Gastrocnemius medialis (tissue), 4 donors: Measurements from ENCODE around the gene EXOC2. TPM values are rescaled to one million over a fixed set of nuclear protein-coding genes. Genes with fewer than 3 reads are reported as not detected.

Source experiments
- ATAC-seq, 2 donors: fragments of 150-250 bp; one replicate each; pipeline ENCODE4 v1.9.1; 2016
- DNase-seq, 2 donors: peaks; one replicate each; pipeline ENCODE4 v3.0.0-alpha.2; 2019
- H3K27ac ChIP-seq, 4 donors: fragments of 200-600 bp; sonication (generic); 1 replicate in 1 of 4; 2 replicates in 3 of 4; pipeline ENCODE4 v1.5.1; 2016 to 2018; ENCODE audit warnings: mild to moderate bottlenecking in 2 of 4, moderate library complexity in 1 of 4
- H3K27me3 ChIP-seq, 3 donors: fragments of 200-600 bp; sonication (generic) in 2 of 3; 1 replicate in 1 of 3; 2 replicates in 2 of 3; pipeline versions ENCODE4 v1.5.1 to v1.6.0; 2016 to 2019; ENCODE audit warnings: mild to moderate bottlenecking in 1 of 3, moderate library complexity in 1 of 3
- H3K36me3 ChIP-seq, 2 donors: fragments of 200-600 bp; sonication (generic) in 1 of 2; one replicate each; pipeline ENCODE4 v1.5.1; 2017 to 2018
- H3K4me1 ChIP-seq, 2 donors: fragments of 200-600 bp; sonication (generic) in 1 of 2; one replicate each; pipeline ENCODE4 v1.5.1; 2016 to 2017; ENCODE audit warnings: mild to moderate bottlenecking in 2 of 2
- H3K4me3 ChIP-seq, 4 donors: fragments of 200-600 bp; sonication (generic) in 3 of 4; 1 replicate in 1 of 4; 2 replicates in 3 of 4; pipeline ENCODE4 v1.5.1; 2016 to 2019; ENCODE audit warnings: mild to moderate bottlenecking in 2 of 4
- H3K9me3 ChIP-seq, 3 donors: fragments of 200-600 bp; sonication (generic) in 2 of 3; 1 replicate in 1 of 3; 2 replicates in 2 of 3; pipeline ENCODE4 v1.5.1; 2016 to 2019
- POLR2A ChIP-seq, 2 donors: fragments of 450-650 bp; IDR thresholded peaks; one replicate each; pipeline ENCODE4 v1.6.1; 2017; ENCODE audit warnings: antibody characterized with exemption in 2 of 2, mild to moderate bottlenecking in 2 of 2, moderate library complexity in 2 of 2
- in situ Hi-C, 4 donors: fragments of 200-750 bp; cut with MboI; loops; one replicate each; pipeline versions ENCODE4 v1.15.0 to v1.8.0; 2017; ENCODE audit warnings: low sequenced_read_pairs in 4 of 4
- intact Hi-C: fragments of 100-400 bp; cut with DNase I; formaldehyde crosslinking; loops from one replicate; pipeline ENCODE4 v1.15.1; 2023; ENCODE audit warnings: low total_unique reads
- total RNA-seq, 4 donors: library from RNA; depleted of rRNA; stranded (reverse); fragments of >200 nt; gene quantifications; one replicate each; pipeline versions ENCODE4 v1.1.0 to v1.2.3, GENCODE V29; 2016
- TF ChIP-seq, protein P1 (sequence below), 5 experiments: fragments of 450-650 bp in 3 of 5; fragments of 200-600 bp in 2 of 5; sonication (generic) in 2 of 5; IDR thresholded peaks in 4 of 5; conservative IDR thresholded peaks in 1 of 5; 1 replicate in 4 of 5; 2 replicates in 1 of 5; pipeline ENCODE4 v1.5.1; 2016 to 2019; ENCODE audit warnings: antibody characterized with exemption in 5 of 5, mild to moderate bottlenecking in 3 of 5, moderate library complexity in 3 of 5

EXOC2 gene
- total RNA-seq, 4 donors from 2014 or later: 12.6 to 16.4 (median 15.0) TPM

GRCh38 chr6:504446-504980 is 188.4 kb downstream of the EXOC2 start:
- ATAC-seq: no peak
- H3K4me1 ChIP-seq: no peaks in the 10 kb centered on the region
- TF ChIP-seq POLR2A (IDR thresholded peaks at IDR 0.05): no peak
- TF ChIP-seq, protein P1, sequence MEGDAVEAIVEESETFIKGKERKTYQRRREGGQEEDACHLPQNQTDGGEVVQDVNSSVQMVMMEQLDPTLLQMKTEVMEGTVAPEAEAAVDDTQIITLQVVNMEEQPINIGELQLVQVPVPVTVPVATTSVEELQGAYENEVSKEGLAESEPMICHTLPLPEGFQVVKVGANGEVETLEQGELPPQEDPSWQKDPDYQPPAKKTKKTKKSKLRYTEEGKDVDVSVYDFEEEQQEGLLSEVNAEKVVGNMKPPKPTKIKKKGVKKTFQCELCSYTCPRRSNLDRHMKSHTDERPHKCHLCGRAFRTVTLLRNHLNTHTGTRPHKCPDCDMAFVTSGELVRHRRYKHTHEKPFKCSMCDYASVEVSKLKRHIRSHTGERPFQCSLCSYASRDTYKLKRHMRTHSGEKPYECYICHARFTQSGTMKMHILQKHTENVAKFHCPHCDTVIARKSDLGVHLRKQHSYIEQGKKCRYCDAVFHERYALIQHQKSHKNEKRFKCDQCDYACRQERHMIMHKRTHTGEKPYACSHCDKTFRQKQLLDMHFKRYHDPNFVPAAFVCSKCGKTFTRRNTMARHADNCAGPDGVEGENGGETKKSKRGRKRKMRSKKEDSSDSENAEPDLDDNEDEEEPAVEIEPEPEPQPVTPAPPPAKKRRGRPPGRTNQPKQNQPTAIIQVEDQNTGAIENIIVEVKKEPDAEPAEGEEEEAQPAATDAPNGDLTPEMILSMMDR (IDR thresholded peaks at IDR 0.05 in 4 of 5, conservative IDR thresholded peaks at IDR 0.05 in 1 of 5): no peak

DNA sequence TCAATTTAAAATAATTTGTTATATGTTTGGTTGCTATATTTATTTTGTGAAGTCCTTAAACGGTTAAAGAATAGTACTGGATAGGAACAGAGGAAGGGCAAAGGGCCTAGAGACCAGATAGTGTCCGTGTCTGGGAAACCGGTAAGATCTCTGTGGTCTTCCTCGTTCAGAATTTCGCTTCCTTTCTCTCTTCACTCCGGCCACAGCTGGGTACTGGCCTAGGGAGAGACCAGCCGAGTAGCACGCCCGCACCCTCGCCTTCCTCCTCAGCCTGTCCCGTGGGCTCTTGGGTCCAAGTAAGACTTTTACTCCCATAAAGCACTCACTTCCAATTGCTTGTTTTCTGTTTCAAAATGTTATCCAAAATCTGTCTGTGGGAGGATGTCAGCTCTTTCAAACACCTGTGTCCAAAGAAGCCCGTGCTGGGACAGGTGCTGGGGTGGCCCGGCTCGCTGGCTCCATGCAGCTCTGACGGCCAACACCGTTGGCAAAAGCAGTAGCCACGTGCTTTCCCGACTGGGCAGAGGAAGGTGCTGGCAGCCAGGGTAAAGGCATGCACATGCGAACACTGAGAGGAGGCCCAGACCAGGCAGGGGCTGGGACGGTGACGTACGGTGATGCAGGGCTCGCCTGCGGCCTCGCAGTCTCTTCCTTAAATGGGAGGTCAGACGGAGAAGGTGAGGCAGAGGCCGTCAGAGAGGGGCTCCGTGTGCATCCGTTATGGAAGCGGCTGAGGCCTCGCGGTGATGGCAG is 189.2 kb downstream of the EXOC2 start:
- H3K27me3 ChIP-seq: no peaks in the 10 kb centered on the region
- no peak for TF ChIP-seq POLR2A (IDR thresholded peaks at IDR 0.05)
- TF ChIP-seq, protein P1 (IDR thresholded peaks at IDR 0.05 in 4 of 5, conservative IDR thresholded peaks at IDR 0.05 in 1 of 5): no peak
- H3K9me3 ChIP-seq: no peaks in the 10 kb centered on the region
- H3K27ac ChIP-seq: no peak overlapping the region
- in situ Hi-C loops: no loop called here
- DNase-seq: no peak
- intact Hi-C loops: no loop called here
- no peaks in the 10 kb centered on the region for H3K36me3 ChIP-seq
- no peak for ATAC-seq
- H3K4me1 ChIP-seq: no peaks in the 10 kb centered on the region
- H3K4me3 ChIP-seq: no peak overlapping the region

More at GRCh38 chr6:504446-504980, 188.4 kb downstream of the EXOC2 start:
- H3K27ac ChIP-seq: no peak overlapping the region
- no peaks in the 10 kb centered on the region for H3K27me3 ChIP-seq
- DNase-seq: no peak
- no peak overlapping the region for H3K4me3 ChIP-seq
- no peaks in the 10 kb centered on the region for H3K36me3 ChIP-seq
- no peaks in the 10 kb centered on the region for H3K9me3 ChIP-seq
- intact Hi-C loops (no loop called here), in situ Hi-C loops (no loop called here)

GRCh38 chr6:502761-503160 is 190.2 kb downstream of the EXOC2 start:
- in situ Hi-C loops (no loop called here), intact Hi-C loops (no loop called here)
- no peaks in the 10 kb centered on the region for H3K9me3 ChIP-seq
- H3K27ac ChIP-seq: no peak overlapping the region
- H3K4me1 ChIP-seq: no peaks in the 10 kb centered on the region
- H3K4me3 ChIP-seq: no peak overlapping the region
- H3K36me3 ChIP-seq: no peaks in the 10 kb centered on the region
- DNase-seq: no peak
- ATAC-seq: no peak
- TF ChIP-seq, protein P1 (IDR thresholded peaks at IDR 0.05 in 4 of 5, conservative IDR thresholded peaks at IDR 0.05 in 1 of 5): no peak
- TF ChIP-seq POLR2A (IDR thresholded peaks at IDR 0.05): no peak
- no peaks in the 10 kb centered on the region for H3K27me3 ChIP-seq

DNA sequence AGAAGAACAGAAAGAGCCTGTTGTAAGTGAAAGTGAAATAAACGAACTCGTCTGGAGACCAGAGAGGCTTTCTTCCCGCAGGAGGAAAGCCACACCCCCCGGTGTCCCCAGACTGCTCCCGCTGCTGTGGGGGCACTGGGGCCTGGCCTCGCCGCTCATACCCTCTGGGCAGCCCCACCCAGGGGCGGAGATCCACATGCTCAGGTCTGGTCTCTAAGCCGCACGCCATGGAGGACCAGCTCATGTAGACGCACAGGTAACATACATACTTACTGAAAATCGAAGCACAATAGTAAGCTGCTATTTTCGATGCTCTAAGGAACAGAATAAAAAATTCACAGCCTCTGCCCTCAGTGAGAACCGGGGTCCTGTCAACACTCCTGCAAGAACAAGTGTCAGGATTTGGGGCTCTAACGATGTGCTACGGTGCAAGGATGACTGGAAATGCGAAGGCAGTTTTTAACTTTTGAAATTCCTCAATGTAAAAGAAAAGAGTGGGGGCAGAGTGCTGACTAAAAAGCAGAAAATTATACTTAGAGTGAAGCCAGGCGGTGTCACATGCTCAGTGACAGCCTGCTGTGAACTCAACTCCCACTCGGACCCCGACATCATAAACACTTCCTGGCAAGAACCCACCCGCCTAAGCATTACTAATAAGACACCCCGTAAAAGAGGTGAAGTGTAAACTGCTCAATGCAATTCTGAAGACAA is 190.9 kb downstream of the EXOC2 start:
- in situ Hi-C loops: no loop called here
- DNase-seq: no peak
- Histone ChIP-seq H3K36me3 (peaks cover 0 to 3% of the 10 kb centered on the region in 2 donors), H3K4me1 (no peaks in the 10 kb centered on the region), H3K4me3 (no peak overlapping the region), H3K9me3 (no peaks in the 10 kb centered on the region), H3K27ac (no peak overlapping the region), H3K27me3 (no peaks in the 10 kb centered on the region)
- no peak for ATAC-seq
- no peak for TF ChIP-seq POLR2A (IDR thresholded peaks at IDR 0.05)
- TF ChIP-seq, protein P1 (IDR thresholded peaks at IDR 0.05 in 4 of 5, conservative IDR thresholded peaks at IDR 0.05 in 1 of 5): no peak
- intact Hi-C loops: no loop called here
